Activated effector memory CD4-positive, alpha-beta T cell treated with anti-CD3 and anti-CD28 coated beads, Interleukin-2, amount 50 U/mL, for 16 hours (primary cell): ENCODE data around the gene WNK2.
A peak's percentile ranks its signal among the peaks of the same experiment; 100 is the strongest.

Source experiments
- DNase-seq: peaks from one replicate; pipeline ENCODE4 v3.0.0-alpha.2; 2020

Gene WNK2

GRCh38 chr9:93240891-93241334 lies 57.0 kb downstream of the WNK2 start:
- DNase-seq, result no peak

GRCh38 chr9:93243112-93243511 lies 59.2 kb downstream of the WNK2 start:
- DNase-seq, result no peak

GRCh38 chr9:93244101-93244500 lies 60.2 kb downstream of the WNK2 start:
- no peak for DNase-seq

- no peak for DNase-seq
Measured at GRCh38 chr9:93244510-93245436, 60.8 kb downstream of the WNK2 start.

GRCh38 chr9:93245437-93245970 lies 61.6 kb downstream of the WNK2 start:
- DNase-seq, result no peak

- DNase-seq, result no peak
Measured at GRCh38 chr9:93246111-93246510, 62.2 kb downstream of the WNK2 start.

GRCh38 chr9:93246526-93246925 lies 62.6 kb downstream of the WNK2 start:
- no peak for DNase-seq

GRCh38 chr9:93247099-93247865 lies 63.3 kb downstream of the WNK2 start:
- no peak for DNase-seq

- DNase-seq, result no peak
Measured at GRCh38 chr9:93247892-93248291, 64.0 kb downstream of the WNK2 start.

- no peak for DNase-seq
Measured at GRCh38 chr9:93248386-93249040, 64.6 kb downstream of the WNK2 start.

GRCh38 chr9:93250185-93250584 lies 66.2 kb downstream of the WNK2 start:
- DNase-seq, result no peak

- DNase-seq, result peak; percentile 8
Measured at GRCh38 chr9:93251309-93251708, 67.4 kb downstream of the WNK2 start.

- peak; percentile 49 for DNase-seq
Measured at GRCh38 chr9:93252116-93252780, 68.3 kb downstream of the WNK2 start.

GRCh38 chr9:93252781-93253530 lies 69.0 kb downstream of the WNK2 start:
- DNase-seq, result peak; percentile 54

GRCh38 chr9:93253633-93254032 lies 69.7 kb downstream of the WNK2 start:
- DNase-seq, result no peak

GRCh38 chr9:93254061-93254481 lies 70.1 kb downstream of the WNK2 start:
- peak; percentile 39 for DNase-seq

- DNase-seq, result peak; percentile 43
Measured at GRCh38 chr9:93254806-93255493, 71.0 kb downstream of the WNK2 start.

- DNase-seq, result no peak
Measured at GRCh38 chr9:93255494-93255867, 71.5 kb downstream of the WNK2 start.

- peak; percentile 38 for DNase-seq
Measured at GRCh38 chr9:93255994-93256877, 72.3 kb downstream of the WNK2 start.
